GM12872 (cell line): Measurements from ENCODE around the gene FAM171A1.

Source experiments
- CTCF ChIP-seq: IDR thresholded peaks from 3 replicates; pipeline ENCODE4 v1.5.1; 2011; ENCODE audit warnings: low read depth, mild to moderate bottlenecking, low read length, moderate library complexity; ENCODE audit not compliant: insufficient read depth

Gene FAM171A1

GRCh38 chr10:15296701-15297100, 74.4 kb downstream of the FAM171A1 start:
- TF ChIP-seq CTCF: no peak

GRCh38 chr10:15295537-15296325, 75.4 kb downstream of the FAM171A1 start:
- no peak for TF ChIP-seq CTCF

- TF ChIP-seq CTCF: no peak
Observed at GRCh38 chr10:15293862-15294842, 76.9 kb downstream of the FAM171A1 start.

GRCh38 chr10:15290671-15291070, 80.4 kb downstream of the FAM171A1 start:
- TF ChIP-seq CTCF: no peak

- TF ChIP-seq CTCF: no peak
Observed at GRCh38 chr10:15290150-15290549, 80.9 kb downstream of the FAM171A1 start.

GRCh38 chr10:15280974-15281373, 90.1 kb downstream of the FAM171A1 start:
- no peak for TF ChIP-seq CTCF

- no peak for TF ChIP-seq CTCF
Observed at GRCh38 chr10:15280462-15280861, 90.6 kb downstream of the FAM171A1 start.
